Astrocyte (in vitro differentiated cells and primary cell): Measurements from ENCODE around the gene SEMA4B. TPM values are rescaled to one million over a fixed set of nuclear protein-coding genes. Genes with fewer than 3 reads are reported as not detected.
A peak's percentile ranks its signal among the peaks of the same experiment; 100 is the strongest.

Experiments used
- DNase-seq: peaks from one replicate; pipeline ENCODE4 v3.0.0-alpha.2; 2010; ENCODE audit warnings: low read depth
- FAIRE-seq: peaks from 2 replicates; lab custom pipeline; 2011; peaks lifted over from hg19 to GRCh38; lab: Jason Lieb, UNC
- H2AFZ ChIP-seq: 2 replicates; pipeline ENCODE4 v1.6.0; 2012; ENCODE audit warnings: low read depth, low read length, inconsistent platforms
- H3K27ac ChIP-seq: 2 replicates; pipeline ENCODE4 v1.5.1; 2011; ENCODE audit warnings: low read depth, low read length, inconsistent platforms
- H3K27me3 ChIP-seq: 2 replicates; pipeline ENCODE4 v1.6.0; 2011; ENCODE audit warnings: low read length, inconsistent platforms; ENCODE audit not compliant: insufficient read depth
- H3K36me3 ChIP-seq: 2 replicates; pipeline ENCODE4 v1.5.1; 2011; ENCODE audit warnings: low read length, inconsistent platforms; ENCODE audit not compliant: insufficient read depth
- H3K4me1 ChIP-seq: 2 replicates; pipeline ENCODE4 v1.5.1; 2011; ENCODE audit warnings: low read length, inconsistent platforms; ENCODE audit not compliant: insufficient read depth
- H3K4me2 ChIP-seq: 2 replicates; pipeline ENCODE4 v1.6.0; 2012; ENCODE audit warnings: low read length, inconsistent platforms
- H3K4me3 ChIP-seq: 2 replicates; pipeline ENCODE4 v1.5.1; 2011; ENCODE audit warnings: low read depth, mild to moderate bottlenecking, low read length, inconsistent platforms; ENCODE audit not compliant: insufficient read depth
- H3K79me2 ChIP-seq: 2 replicates; pipeline ENCODE4 v1.6.0; 2012; ENCODE audit warnings: mild to moderate bottlenecking, low read length, inconsistent platforms; ENCODE audit not compliant: insufficient read depth
- H3K9ac ChIP-seq: 2 replicates; pipeline ENCODE4 v1.6.0; 2012; ENCODE audit warnings: mild to moderate bottlenecking, low read length, inconsistent platforms
- H3K9me3 ChIP-seq: 2 replicates; pipeline ENCODE4 v1.5.1; 2012; ENCODE audit warnings: low read depth, mild to moderate bottlenecking, low read length, inconsistent platforms; ENCODE audit not compliant: insufficient read depth
- H4K20me1 ChIP-seq: 2 replicates; pipeline ENCODE4 v1.6.0; 2012; ENCODE audit warnings: low read length, inconsistent platforms; ENCODE audit not compliant: insufficient read depth
- H3K27ac Mint-ChIP-seq: one replicate; pipeline ENCODE4 v1.8.0; 2021; ENCODE audit warnings: mild to moderate bottlenecking, mixed read lengths; ENCODE audit not compliant: unreplicated experiment
- H3K27me3 Mint-ChIP-seq: one replicate; pipeline ENCODE4 v1.8.0; 2021; ENCODE audit warnings: low read depth, mixed read lengths; ENCODE audit not compliant: unreplicated experiment
- H3K36me3 Mint-ChIP-seq: one replicate; pipeline ENCODE4 v1.8.0; 2021; ENCODE audit warnings: low read depth, mixed read lengths; ENCODE audit not compliant: unreplicated experiment
- H3K4me1 Mint-ChIP-seq: one replicate; pipeline ENCODE4 v1.8.0; 2021; ENCODE audit warnings: low read depth, mixed read lengths; ENCODE audit not compliant: unreplicated experiment
- H3K4me3 Mint-ChIP-seq: one replicate; pipeline ENCODE4 v1.8.0; 2021; ENCODE audit warnings: mild to moderate bottlenecking, moderate library complexity, mixed read lengths; ENCODE audit not compliant: unreplicated experiment
- H3K9me3 Mint-ChIP-seq: one replicate; pipeline ENCODE4 v1.8.0; 2021; ENCODE audit warnings: mild to moderate bottlenecking, mixed read lengths; ENCODE audit not compliant: unreplicated experiment
- EZH2 ChIP-seq: IDR thresholded peaks from 2 replicates; pipeline ENCODE4 v1.6.1; 2012; ENCODE audit warnings: mild to moderate bottlenecking, low read length, inconsistent platforms; ENCODE audit not compliant: insufficient read depth
- total RNA-seq: library from RNA; stranded (reverse); gene quantifications from 2 replicates; pipeline ENCODE4 v1.2.1, GENCODE V29; 2021
- TF ChIP-seq, protein P1 (sequence below): IDR thresholded peaks from 2 replicates; pipeline ENCODE4 v1.5.1; 2011; ENCODE audit warnings: low read depth, mild to moderate bottlenecking, inconsistent platforms, low read length, moderate library complexity; ENCODE audit not compliant: insufficient read depth

Gene SEMA4B
- total RNA-seq, 1 donor from 2014 or later: 9.9 TPM

DNA sequence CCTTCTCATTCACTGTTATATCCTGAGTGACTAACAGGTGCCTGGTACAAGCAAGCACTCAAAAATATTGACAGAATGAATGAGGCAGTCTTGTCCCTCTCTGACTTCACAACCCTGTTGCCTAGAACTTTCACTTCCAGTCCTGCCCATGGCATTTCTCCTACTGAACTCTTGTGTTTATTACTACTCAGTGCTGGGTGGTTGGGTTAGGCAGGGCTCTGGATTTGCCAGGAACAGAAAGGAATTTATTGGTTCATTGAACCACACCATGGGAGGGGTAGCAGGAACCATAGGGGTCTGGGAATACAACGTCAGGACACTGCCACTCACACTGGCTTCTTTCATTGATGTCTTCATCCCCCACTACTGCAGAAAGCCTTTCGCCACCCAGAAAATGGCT, 41.9 kb upstream of the SEMA4B start:
- H3K27me3 Mint-ChIP-seq: no peaks in the 10 kb centered on the region
- H2AFZ ChIP-seq: no peak overlapping the region
- no peak for FAIRE-seq
- H3K9me3 ChIP-seq: no peaks in the 10 kb centered on the region
- no peaks in the 10 kb centered on the region for H3K36me3 Mint-ChIP-seq
- H3K27ac ChIP-seq: no peak overlapping the region
- TF ChIP-seq, protein P1, sequence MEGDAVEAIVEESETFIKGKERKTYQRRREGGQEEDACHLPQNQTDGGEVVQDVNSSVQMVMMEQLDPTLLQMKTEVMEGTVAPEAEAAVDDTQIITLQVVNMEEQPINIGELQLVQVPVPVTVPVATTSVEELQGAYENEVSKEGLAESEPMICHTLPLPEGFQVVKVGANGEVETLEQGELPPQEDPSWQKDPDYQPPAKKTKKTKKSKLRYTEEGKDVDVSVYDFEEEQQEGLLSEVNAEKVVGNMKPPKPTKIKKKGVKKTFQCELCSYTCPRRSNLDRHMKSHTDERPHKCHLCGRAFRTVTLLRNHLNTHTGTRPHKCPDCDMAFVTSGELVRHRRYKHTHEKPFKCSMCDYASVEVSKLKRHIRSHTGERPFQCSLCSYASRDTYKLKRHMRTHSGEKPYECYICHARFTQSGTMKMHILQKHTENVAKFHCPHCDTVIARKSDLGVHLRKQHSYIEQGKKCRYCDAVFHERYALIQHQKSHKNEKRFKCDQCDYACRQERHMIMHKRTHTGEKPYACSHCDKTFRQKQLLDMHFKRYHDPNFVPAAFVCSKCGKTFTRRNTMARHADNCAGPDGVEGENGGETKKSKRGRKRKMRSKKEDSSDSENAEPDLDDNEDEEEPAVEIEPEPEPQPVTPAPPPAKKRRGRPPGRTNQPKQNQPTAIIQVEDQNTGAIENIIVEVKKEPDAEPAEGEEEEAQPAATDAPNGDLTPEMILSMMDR: no peak
- no peak for TF ChIP-seq EZH2
- no peak overlapping the region for H3K4me3 Mint-ChIP-seq
- no peak overlapping the region for H3K4me2 ChIP-seq
- H3K27ac Mint-ChIP-seq: peak overlapping the region; percentile 53
- no peak overlapping the region for H3K4me3 ChIP-seq
- H3K9me3 Mint-ChIP-seq: no peaks in the 10 kb centered on the region
- no peaks in the 10 kb centered on the region for H3K36me3 ChIP-seq
- no peak overlapping the region for H3K9ac ChIP-seq
- DNase-seq: no peak
- H3K79me2 ChIP-seq: no peaks in the 10 kb centered on the region
- H3K27me3 ChIP-seq: no peaks in the 10 kb centered on the region
- H3K4me1 ChIP-seq: peaks cover 7% of the 10 kb centered on the region
- peaks cover 5% of the 10 kb centered on the region for H3K4me1 Mint-ChIP-seq
- no peaks in the 10 kb centered on the region for H4K20me1 ChIP-seq

DNA sequence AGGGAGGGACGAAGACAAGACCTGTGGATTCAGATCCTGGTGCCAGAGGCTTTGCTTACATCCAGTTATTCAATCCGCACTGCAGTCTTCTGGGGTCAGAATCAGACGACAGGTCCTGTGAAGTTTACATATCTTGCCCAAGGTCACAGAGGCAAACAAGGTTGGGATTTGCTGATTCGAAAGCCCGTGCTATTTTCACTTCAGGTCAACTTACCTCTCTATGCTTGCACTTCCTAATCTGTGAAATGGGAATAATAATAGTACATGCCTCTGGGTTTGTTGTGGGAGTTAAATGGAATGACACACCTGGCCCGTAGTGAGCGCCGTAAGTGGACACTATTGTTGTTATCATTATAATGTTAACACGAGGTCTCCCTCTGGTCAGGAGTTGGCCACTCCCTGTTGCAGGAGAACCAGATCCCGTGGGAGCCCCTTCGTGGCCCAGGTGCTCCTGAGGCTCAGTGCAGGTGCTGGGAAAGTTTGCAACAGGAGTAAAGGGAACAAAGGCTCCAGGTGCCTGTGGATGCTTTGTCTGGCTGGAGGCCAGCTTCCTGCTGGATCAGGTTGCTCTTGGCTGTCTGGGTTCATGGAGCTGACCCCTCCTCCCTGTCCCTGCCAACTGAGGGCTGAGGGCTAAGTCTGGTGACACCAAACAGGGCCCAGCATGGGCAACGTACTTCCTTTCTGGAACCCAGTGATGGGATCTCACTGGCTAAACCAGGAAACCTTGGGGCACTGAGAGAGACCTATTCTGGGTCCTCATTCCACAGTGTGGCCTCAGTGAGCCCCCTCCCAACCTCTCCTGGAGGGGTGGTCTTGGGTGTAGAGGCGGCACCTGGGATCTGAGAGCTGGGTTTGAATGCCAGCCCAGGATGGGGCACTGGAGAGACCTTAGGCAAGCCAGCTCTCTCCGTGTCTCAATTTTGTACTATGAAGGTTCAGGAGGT, 40.1 kb upstream of the SEMA4B start:
- Mint-ChIP-seq H3K4me3 (no peak overlapping the region), H3K4me1 (peaks cover 12% of the 10 kb centered on the region), H3K36me3 (no peaks in the 10 kb centered on the region), H3K27ac (no peak overlapping the region), H3K9me3 (no peaks in the 10 kb centered on the region), H3K27me3 (no peaks in the 10 kb centered on the region)
- no peaks in the 10 kb centered on the region for H3K9me3 ChIP-seq
- H3K36me3 ChIP-seq: no peaks in the 10 kb centered on the region
- no peak overlapping the region for H3K4me2 ChIP-seq
- H4K20me1 ChIP-seq: no peaks in the 10 kb centered on the region
- no peak overlapping the region for H3K27ac ChIP-seq
- H3K4me3 ChIP-seq: no peak overlapping the region
- no peak overlapping the region for H3K9ac ChIP-seq
- no peak overlapping the region for H2AFZ ChIP-seq
- no peaks in the 10 kb centered on the region for H3K27me3 ChIP-seq
- H3K4me1 ChIP-seq: peaks cover 16% of the 10 kb centered on the region
- no peak for DNase-seq
- FAIRE-seq: no peak
- H3K79me2 ChIP-seq: no peaks in the 10 kb centered on the region
- no peak for TF ChIP-seq EZH2
- TF ChIP-seq, protein P1: no peak

DNA sequence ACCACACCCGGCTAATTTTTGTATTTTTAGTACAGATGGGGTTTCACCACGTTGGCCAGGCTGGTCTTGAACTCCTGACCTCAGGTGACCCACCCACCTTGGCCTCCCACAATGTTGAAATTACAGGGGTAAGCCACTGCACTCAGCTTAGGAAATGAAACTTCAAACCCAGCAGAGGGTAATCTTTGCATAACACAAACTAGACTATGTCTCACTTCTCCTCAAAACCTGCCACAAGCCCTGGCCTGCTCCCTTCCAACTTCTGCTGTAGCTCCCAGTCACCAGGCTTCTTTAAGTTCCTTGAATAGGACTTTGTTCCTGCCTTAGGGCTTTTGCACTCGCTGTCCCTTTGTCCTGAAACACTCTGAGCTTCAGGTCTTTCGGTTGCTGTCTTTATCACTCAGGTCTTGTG, 39.2 kb upstream of the SEMA4B start:
- Histone ChIP-seq H3K9me3 (no peaks in the 10 kb centered on the region), H3K4me1 (peaks cover 19% of the 10 kb centered on the region), H3K79me2 (no peaks in the 10 kb centered on the region), H3K27me3 (no peaks in the 10 kb centered on the region), H3K36me3 (no peaks in the 10 kb centered on the region), H3K27ac (no peak overlapping the region), H3K4me3 (no peak overlapping the region), H3K4me2 (no peak overlapping the region), H3K9ac (no peak overlapping the region), H2AFZ (no peak overlapping the region), H4K20me1 (no peaks in the 10 kb centered on the region)
- TF ChIP-seq, protein P1: no peak
- TF ChIP-seq EZH2: no peak
- Mint-ChIP-seq H3K4me3 (no peak overlapping the region), H3K4me1 (peaks cover 14% of the 10 kb centered on the region), H3K36me3 (no peaks in the 10 kb centered on the region), H3K9me3 (no peaks in the 10 kb centered on the region), H3K27me3 (no peaks in the 10 kb centered on the region), H3K27ac (no peak overlapping the region)
- no peak for FAIRE-seq
- DNase-seq: no peak
